ENCODE measurements around the gene PILRA.
A peak's percentile ranks its signal among the peaks of the same experiment; 100 is the strongest.

Gene PILRA

GRCh38 chr7:100366411-100367250 is 6.7 kb upstream of the PILRA start:
- H3K27ac ChIP-seq (replicated peaks), result peak overlapping the region; percentile 38
- H3K4me3 ChIP-seq (replicated peaks; ENCODE audit: insufficient read depth, low read length), result no peak overlapping the region
- no peaks in the 10 kb centered on the region for H3K27me3 ChIP-seq (ENCODE audit: insufficient read depth, poor library complexity, severe bottlenecking)
- DNase-seq (ENCODE audit: low read depth in 1 of 2, low spot score in 1 of 2), result peak in 1 of 2 experiments; percentile 29
- TF ChIP-seq GABPA (IDR thresholded peaks at IDR 0.05; ENCODE audit: low read depth) (no peak), POLR2AphosphoS5 (IDR thresholded peaks at IDR 0.05; ENCODE audit: low read depth) (peak; percentile 60), CTCF (IDR thresholded peaks at IDR 0.05; ENCODE audit: insufficient read depth, low read length) (no peak)
- TF ChIP-seq, protein P1, sequence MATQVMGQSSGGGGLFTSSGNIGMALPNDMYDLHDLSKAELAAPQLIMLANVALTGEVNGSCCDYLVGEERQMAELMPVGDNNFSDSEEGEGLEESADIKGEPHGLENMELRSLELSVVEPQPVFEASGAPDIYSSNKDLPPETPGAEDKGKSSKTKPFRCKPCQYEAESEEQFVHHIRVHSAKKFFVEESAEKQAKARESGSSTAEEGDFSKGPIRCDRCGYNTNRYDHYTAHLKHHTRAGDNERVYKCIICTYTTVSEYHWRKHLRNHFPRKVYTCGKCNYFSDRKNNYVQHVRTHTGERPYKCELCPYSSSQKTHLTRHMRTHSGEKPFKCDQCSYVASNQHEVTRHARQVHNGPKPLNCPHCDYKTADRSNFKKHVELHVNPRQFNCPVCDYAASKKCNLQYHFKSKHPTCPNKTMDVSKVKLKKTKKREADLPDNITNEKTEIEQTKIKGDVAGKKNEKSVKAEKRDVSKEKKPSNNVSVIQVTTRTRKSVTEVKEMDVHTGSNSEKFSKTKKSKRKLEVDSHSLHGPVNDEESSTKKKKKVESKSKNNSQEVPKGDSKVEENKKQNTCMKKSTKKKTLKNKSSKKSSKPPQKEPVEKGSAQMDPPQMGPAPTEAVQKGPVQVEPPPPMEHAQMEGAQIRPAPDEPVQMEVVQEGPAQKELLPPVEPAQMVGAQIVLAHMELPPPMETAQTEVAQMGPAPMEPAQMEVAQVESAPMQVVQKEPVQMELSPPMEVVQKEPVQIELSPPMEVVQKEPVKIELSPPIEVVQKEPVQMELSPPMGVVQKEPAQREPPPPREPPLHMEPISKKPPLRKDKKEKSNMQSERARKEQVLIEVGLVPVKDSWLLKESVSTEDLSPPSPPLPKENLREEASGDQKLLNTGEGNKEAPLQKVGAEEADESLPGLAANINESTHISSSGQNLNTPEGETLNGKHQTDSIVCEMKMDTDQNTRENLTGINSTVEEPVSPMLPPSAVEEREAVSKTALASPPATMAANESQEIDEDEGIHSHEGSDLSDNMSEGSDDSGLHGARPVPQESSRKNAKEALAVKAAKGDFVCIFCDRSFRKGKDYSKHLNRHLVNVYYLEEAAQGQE (IDR thresholded peaks at IDR 0.05; ENCODE audit: insufficient replicate concordance, low read depth), result no peak

DNA sequence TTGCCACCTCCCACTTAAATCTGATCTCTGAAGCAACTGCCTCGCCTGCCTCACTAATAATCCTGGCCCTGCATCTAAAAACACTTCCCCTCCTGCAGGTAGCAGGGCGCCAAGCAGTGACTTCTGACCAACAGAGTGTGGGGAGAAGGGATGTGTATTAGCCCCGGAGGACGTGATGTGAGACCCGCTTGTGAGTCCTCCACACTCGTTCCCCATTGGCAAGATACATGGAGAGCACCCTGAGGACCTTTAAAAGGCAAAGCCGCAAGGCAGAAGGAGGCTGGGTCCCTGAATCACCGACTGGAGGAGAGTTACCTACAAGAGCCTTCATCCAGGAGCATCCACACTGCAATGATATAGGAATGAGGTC is 6.1 kb upstream of the PILRA start:
- TF ChIP-seq, protein P1 (IDR thresholded peaks at IDR 0.05; ENCODE audit: insufficient replicate concordance, low read depth), result no peak
- TF ChIP-seq GABPA (IDR thresholded peaks at IDR 0.05; ENCODE audit: low read depth), result no peak
- no peak for TF ChIP-seq CTCF (IDR thresholded peaks at IDR 0.05; ENCODE audit: insufficient read depth, low read length)
- no peak for TF ChIP-seq SPI1 (IDR thresholded peaks at IDR 0.05; ENCODE audit: borderline replicate concordance, low read depth)
- TF ChIP-seq POLR2AphosphoS5 (IDR thresholded peaks at IDR 0.05; ENCODE audit: low read depth), result no peak
- no peak for DNase-seq (ENCODE audit: low read depth in 1 of 2, low spot score in 1 of 2)
- Histone ChIP-seq H3K27ac (replicated peaks) (peak overlapping the region; percentile 38; the same call in 1 of the 2 replicates), H3K27me3 (ENCODE audit: insufficient read depth, poor library complexity, severe bottlenecking) (no peaks in the 10 kb centered on the region), H3K4me3 (replicated peaks; ENCODE audit: insufficient read depth, low read length) (no peak overlapping the region)

DNA sequence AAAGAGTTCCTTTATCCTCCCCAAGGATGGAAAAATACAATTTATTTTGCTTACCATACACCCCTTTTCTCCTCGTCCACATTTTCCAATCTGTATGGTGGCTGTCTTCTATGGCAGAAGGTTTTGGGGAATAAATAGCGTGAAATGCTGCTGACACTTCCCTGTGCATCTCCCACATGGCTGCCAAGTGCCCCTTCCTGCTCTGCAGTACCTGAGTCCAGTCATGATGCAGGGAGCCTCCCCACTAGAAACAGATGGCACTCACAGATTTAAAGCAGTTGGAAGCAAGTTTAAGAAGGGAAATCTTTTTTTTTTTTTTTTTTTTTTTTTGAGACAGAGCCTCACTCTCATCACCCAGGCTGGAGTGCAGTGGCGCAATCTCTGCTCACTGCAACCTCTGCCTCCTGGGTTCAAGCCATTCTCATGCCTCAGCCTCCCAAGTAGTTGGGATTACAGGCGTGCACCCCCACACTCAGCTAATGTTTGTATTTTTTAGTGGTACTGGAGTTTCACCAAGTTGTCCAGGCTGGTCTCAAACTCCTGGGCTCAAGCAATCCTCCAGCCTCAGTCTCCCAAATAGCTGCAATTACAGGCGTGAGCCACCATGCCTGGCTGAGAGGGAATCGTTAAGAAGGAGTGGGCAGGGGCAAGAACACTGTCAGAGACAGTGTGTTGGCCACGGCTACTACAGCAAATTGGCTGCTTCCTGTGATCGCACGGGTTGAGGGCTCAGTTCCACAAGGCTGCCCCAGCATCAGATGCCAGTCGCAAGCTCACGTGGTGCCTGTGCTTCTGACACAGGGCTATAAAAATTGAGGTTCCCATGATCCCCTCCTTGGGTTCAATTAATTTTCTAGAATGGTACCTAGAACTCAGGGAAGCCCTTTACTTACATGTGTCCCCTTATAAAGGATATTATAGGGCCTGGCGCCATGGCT is 5.3 kb upstream of the PILRA start:
- peak in 1 of 2 experiments; percentile 40 for DNase-seq (ENCODE audit: low read depth in 1 of 2, low spot score in 1 of 2)
- Histone ChIP-seq H3K27ac (replicated peaks) (peak overlapping the region; percentile 88), H3K27me3 (ENCODE audit: insufficient read depth, poor library complexity, severe bottlenecking) (no peaks in the 10 kb centered on the region), H3K4me3 (replicated peaks; ENCODE audit: insufficient read depth, low read length) (no peak overlapping the region)
- TF ChIP-seq, protein P1 (IDR thresholded peaks at IDR 0.05; ENCODE audit: insufficient replicate concordance, low read depth), result no peak
- TF ChIP-seq GABPA (IDR thresholded peaks at IDR 0.05; ENCODE audit: low read depth) (no peak), CTCF (IDR thresholded peaks at IDR 0.05; ENCODE audit: insufficient read depth, low read length) (no peak), POLR2AphosphoS5 (IDR thresholded peaks at IDR 0.05; ENCODE audit: low read depth) (no peak), SPI1 (IDR thresholded peaks at IDR 0.05; ENCODE audit: borderline replicate concordance, low read depth) (no peak)
